ENCODE measurements around the gene RAB26.

The RAB26 gene

GRCh38 chr16:2180962-2181923 is 32.8 kb downstream of the RAB26 start:
- DNase-seq: no peak

- DNase-seq: no peak
These were observed 33.5 kb downstream of the RAB26 start for GRCh38 chr16:2181952-2182351.

GRCh38 chr16:2183671-2184070 is 35.2 kb downstream of the RAB26 start:
- DNase-seq: no peak

GRCh38 chr16:2184346-2184745 is 35.9 kb downstream of the RAB26 start:
- no peak for DNase-seq

GRCh38 chr16:2184962-2185361 is 36.5 kb downstream of the RAB26 start:
- no peak for DNase-seq

- DNase-seq: no peak
These were observed 37.6 kb downstream of the RAB26 start for GRCh38 chr16:2186064-2186463.

GRCh38 chr16:2186505-2186904 is 38.1 kb downstream of the RAB26 start:
- no peak for DNase-seq

GRCh38 chr16:2187212-2187611 is 38.8 kb downstream of the RAB26 start:
- no peak for DNase-seq

GRCh38 chr16:2188395-2188794 is 40.0 kb downstream of the RAB26 start:
- no peak for DNase-seq

GRCh38 chr16:2189252-2189893 is 40.9 kb downstream of the RAB26 start:
- no peak for DNase-seq

- no peak for DNase-seq
These were observed 41.7 kb downstream of the RAB26 start for GRCh38 chr16:2190002-2190658.

- no peak for DNase-seq
These were observed 42.4 kb downstream of the RAB26 start for GRCh38 chr16:2190659-2191445.

GRCh38 chr16:2191446-2191706 is 43.0 kb downstream of the RAB26 start:
- no peak for DNase-seq

GRCh38 chr16:2194166-2194834 is 45.9 kb downstream of the RAB26 start:
- no peak for DNase-seq

GRCh38 chr16:2194852-2195321 is 46.5 kb downstream of the RAB26 start:
- peak; percentile 47 for DNase-seq

- no peak for DNase-seq
These were observed 47.1 kb downstream of the RAB26 start for GRCh38 chr16:2195322-2196161.

GRCh38 chr16:2196162-2196980 is 47.9 kb downstream of the RAB26 start, which contains the start of gene CASKIN1:
CASKIN1 (minus strand) TSS chr16:2196605; CDS start chr16:2196432, 173 bp downstream.
- DNase-seq: no peak

GRCh38 chr16:2196981-2197511 is 48.6 kb downstream of the RAB26 start:
- no peak for DNase-seq

- DNase-seq: no peak
These were observed 49.3 kb downstream of the RAB26 start for GRCh38 chr16:2197765-2198164.

- no peak for DNase-seq
These were observed 49.9 kb downstream of the RAB26 start for GRCh38 chr16:2198283-2198682.
